PFSK-1 (cell line): ENCODE measurements around the gene VPS37C.

Source experiments
- FOXP2 ChIP-seq: optimal IDR thresholded peaks from 2 replicates; pipeline ENCODE3; 2011; ENCODE audit warnings: borderline replicate concordance, control low read depth, inconsistent platforms; ENCODE audit not compliant: insufficient read depth; ENCODE audit errors: extremely low read length, extremely low read depth
- POLR2AphosphoS5 ChIP-seq: IDR thresholded peaks from 2 replicates; pipeline ENCODE4 v1.6.1; 2012; ENCODE audit warnings: low read depth, mild to moderate bottlenecking, control low read depth, low read length, moderate library complexity
- REST ChIP-seq, 2 experiments: IDR thresholded peaks; 2 replicates each; pipeline versions ENCODE4 v1.6.1 to v1.8.0; 2011 to 2012; ENCODE audit warnings: low read depth in 2 of 2, low read length in 2 of 2, control low read depth in 1 of 2, inconsistent platforms in 1 of 2, mild to moderate bottlenecking in 1 of 2, moderate library complexity in 1 of 2; ENCODE audit not compliant: insufficient read depth in 1 of 2
- SIN3A ChIP-seq: IDR thresholded peaks from 2 replicates; pipeline ENCODE4 v1.6.1; 2012; ENCODE audit warnings: mild to moderate bottlenecking, low read length, moderate library complexity, borderline replicate concordance; ENCODE audit not compliant: insufficient read depth
- TAF1 ChIP-seq: IDR thresholded peaks from 2 replicates; pipeline ENCODE4 v1.6.1; 2012; ENCODE audit warnings: low read length, control low read depth, borderline replicate concordance; ENCODE audit not compliant: insufficient read depth

- TF ChIP-seq REST (IDR thresholded peaks at IDR 0.05; ENCODE audit: insufficient read depth in 1 of 2, low read depth in 2 of 2, low read length in 2 of 2) (no peak), POLR2AphosphoS5 (no peak), TAF1 (no peak), FOXP2 (no peak), SIN3A (no peak)
These were observed 68.9 kb downstream of the VPS37C start for GRCh38 chr11:61092280-61092766.
